Activated CD8-positive, alpha-beta T cell treated with anti-CD3 and anti-CD28 coated beads, Interleukin-2, amount 10 ng/mL, durations not matched to agents 7 days and 5 days (primary cell): Measurements from ENCODE around the gene ZFYVE1. TPM values are rescaled to one million over a fixed set of nuclear protein-coding genes. Genes with fewer than 3 reads are reported as not detected.
"Not testable (repeated sequence)": the region's sequence is repeated elsewhere in the genome, so short reads cannot be mapped to it uniquely, and the experiment has no call there.

Experiments used
- ATAC-seq: fragments of 150-1000 bp; cut with Tn5 transposase; one replicate; pipeline ENCODE4 v1.10.0; 2021; ENCODE audit warnings: moderate library complexity
- CTCF ChIA-PET: fragments of 350-600 bp; sonication (Branson Sonifier 250); formaldehyde crosslinking; loops from one replicate; lab custom pipeline; 2021; ENCODE audit warnings: antibody characterized with exemption; lab: Charles Lee
- POLR2A ChIA-PET: fragments of 350-600 bp; sonication (Branson Sonifier 250); formaldehyde crosslinking; loops from one replicate; lab custom pipeline; 2021; ENCODE audit warnings: antibody characterized with exemption; lab: Charles Lee
- DNase-seq: peaks from one replicate; pipeline ENCODE4 v3.0.0-alpha.2; 2020
- H3K27ac Mint-ChIP-seq: one replicate; pipeline ENCODE4 v1.8.0; 2021; ENCODE audit warnings: mild to moderate bottlenecking, mixed read lengths
- H3K27me3 Mint-ChIP-seq: one replicate; pipeline ENCODE4 v1.8.0; 2021; ENCODE audit warnings: low read depth, mixed read lengths
- H3K36me3 Mint-ChIP-seq: one replicate; pipeline ENCODE4 v1.8.0; 2021; ENCODE audit warnings: low read depth, mixed read lengths
- H3K4me1 Mint-ChIP-seq: one replicate; pipeline ENCODE4 v1.8.0; 2021; ENCODE audit warnings: low read depth, mixed read lengths
- H3K4me3 Mint-ChIP-seq: one replicate; pipeline ENCODE4 v1.8.0; 2021; ENCODE audit warnings: mild to moderate bottlenecking, mixed read lengths
- H3K9me3 Mint-ChIP-seq: one replicate; pipeline ENCODE4 v1.8.0; 2022; ENCODE audit warnings: mixed read lengths; ENCODE audit not compliant: insufficient read depth
- total RNA-seq, 2 experiments: library from RNA; stranded (reverse); gene quantifications; one replicate each; pipeline ENCODE4 v1.2.3, GENCODE V29; 2021

ZFYVE1 gene, protein sequence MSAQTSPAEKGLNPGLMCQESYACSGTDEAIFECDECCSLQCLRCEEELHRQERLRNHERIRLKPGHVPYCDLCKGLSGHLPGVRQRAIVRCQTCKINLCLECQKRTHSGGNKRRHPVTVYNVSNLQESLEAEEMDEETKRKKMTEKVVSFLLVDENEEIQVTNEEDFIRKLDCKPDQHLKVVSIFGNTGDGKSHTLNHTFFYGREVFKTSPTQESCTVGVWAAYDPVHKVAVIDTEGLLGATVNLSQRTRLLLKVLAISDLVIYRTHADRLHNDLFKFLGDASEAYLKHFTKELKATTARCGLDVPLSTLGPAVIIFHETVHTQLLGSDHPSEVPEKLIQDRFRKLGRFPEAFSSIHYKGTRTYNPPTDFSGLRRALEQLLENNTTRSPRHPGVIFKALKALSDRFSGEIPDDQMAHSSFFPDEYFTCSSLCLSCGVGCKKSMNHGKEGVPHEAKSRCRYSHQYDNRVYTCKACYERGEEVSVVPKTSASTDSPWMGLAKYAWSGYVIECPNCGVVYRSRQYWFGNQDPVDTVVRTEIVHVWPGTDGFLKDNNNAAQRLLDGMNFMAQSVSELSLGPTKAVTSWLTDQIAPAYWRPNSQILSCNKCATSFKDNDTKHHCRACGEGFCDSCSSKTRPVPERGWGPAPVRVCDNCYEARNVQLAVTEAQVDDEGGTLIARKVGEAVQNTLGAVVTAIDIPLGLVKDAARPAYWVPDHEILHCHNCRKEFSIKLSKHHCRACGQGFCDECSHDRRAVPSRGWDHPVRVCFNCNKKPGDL
- total RNA-seq = 10 to 100 TPM; 10.5 to 12.7 TPM

DNA sequence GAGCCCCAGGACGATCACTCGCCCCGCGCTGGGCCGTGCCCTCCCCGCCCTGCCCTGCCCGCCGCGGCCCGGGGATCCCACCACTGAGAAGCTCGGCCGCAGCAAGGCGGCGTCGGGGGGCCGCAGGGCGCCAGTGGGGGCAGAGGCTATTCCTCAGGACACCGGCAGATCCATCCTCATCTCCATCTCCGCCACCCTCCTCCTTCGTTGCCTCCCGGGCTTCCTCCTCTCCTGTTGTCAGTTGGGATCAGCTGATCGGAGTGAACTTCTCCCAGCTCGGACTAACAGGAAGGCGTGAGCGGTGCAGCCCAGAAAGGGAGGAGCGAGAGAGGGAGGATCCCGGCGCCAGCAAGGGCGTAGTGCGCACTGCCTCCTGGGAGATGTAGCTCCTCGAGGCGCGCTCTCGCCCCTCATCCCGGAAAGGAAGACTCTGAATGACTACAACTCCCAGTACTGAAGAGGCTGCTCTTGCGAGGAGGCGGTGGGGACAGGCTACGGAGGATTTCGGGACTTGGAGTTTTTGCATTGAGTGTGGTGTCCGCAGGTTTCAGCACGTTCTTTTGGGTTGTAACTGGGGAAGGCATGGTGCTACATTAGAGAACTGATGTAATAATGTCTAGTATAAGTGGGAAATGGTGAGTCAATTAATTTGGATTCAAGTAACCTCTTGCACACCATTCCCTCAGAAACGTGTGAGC, at the start of gene ZFYVE1:
Gene ZFYVE1, minus strand, starts transcription at position 262 of the 698 bp plus-strand sequence. CDS start 2,598 bp downstream, outside the sequence.
- DNase-seq (peak; percentile 95), ATAC-seq (peak; percentile 99)
- POLR2A ChIA-PET = interaction anchor here (1.3 to 1.6 kb wide), 2 partner anchors 13 to 31 kb away, joined by 9 read pairs; partner anchors contain the start of gene RBM25
- peaks cover 15% of the 10 kb centered on the region for H3K36me3 Mint-ChIP-seq
- no peaks in the 10 kb centered on the region for H3K9me3 Mint-ChIP-seq
- peaks cover 34% of the 10 kb centered on the region for H3K4me1 Mint-ChIP-seq
- H3K27ac Mint-ChIP-seq = peak within 1 kb of the TSS; percentile 91
- H3K27me3 Mint-ChIP-seq = no peaks in the 10 kb centered on the region
- peak within 1 kb of the TSS; percentile 94 for H3K4me3 Mint-ChIP-seq
- CTCF ChIA-PET = interaction anchor here (0.6 to 3.6 kb wide), 6 partner anchors 24 to 445 kb away, joined by 3 to 11 read pairs (median 3); partner anchors contain the start of gene RBM25

DNA sequence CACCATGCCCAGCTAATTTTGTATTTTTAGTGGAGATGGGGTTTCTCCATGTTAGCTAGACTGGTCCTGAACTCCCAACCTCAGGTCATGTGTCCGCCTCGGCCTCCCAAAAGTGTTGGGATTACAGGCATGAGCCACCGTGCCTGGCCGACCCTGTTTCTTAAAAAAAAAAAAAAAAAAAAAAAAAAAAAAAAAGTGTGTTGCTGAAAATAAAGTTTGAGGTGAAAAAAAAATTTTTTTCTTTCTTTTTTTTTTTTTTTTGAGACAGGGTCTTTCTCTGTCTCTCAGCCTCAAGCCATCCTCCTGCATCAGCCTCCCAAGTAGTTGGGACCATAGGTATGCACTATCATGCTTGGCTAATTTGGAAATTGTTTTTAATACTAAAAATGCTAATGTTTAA, 42.7 kb upstream of the ZFYVE1 start:
- Mint-ChIP-seq H3K9me3 (no peaks in the 10 kb centered on the region), H3K27me3 (no peaks in the 10 kb centered on the region), H3K27ac (no peak overlapping the region), H3K36me3 (peaks cover 35% of the 10 kb centered on the region), H3K4me3 (no peak overlapping the region), H3K4me1 (peaks cover 5% of the 10 kb centered on the region)
- DNase-seq = no peak
- CTCF ChIA-PET = interaction anchor here (0.7 kb wide), 1 partner anchor 500 kb away, joined by 3 read pairs; the partner anchor contains the start of gene ACOT2
- POLR2A ChIA-PET = interaction anchor here (1.7 kb wide), 1 partner anchor 11 kb away, joined by 8 read pairs; the partner anchor contains the start of gene RBM25
- ATAC-seq = no peak

DNA sequence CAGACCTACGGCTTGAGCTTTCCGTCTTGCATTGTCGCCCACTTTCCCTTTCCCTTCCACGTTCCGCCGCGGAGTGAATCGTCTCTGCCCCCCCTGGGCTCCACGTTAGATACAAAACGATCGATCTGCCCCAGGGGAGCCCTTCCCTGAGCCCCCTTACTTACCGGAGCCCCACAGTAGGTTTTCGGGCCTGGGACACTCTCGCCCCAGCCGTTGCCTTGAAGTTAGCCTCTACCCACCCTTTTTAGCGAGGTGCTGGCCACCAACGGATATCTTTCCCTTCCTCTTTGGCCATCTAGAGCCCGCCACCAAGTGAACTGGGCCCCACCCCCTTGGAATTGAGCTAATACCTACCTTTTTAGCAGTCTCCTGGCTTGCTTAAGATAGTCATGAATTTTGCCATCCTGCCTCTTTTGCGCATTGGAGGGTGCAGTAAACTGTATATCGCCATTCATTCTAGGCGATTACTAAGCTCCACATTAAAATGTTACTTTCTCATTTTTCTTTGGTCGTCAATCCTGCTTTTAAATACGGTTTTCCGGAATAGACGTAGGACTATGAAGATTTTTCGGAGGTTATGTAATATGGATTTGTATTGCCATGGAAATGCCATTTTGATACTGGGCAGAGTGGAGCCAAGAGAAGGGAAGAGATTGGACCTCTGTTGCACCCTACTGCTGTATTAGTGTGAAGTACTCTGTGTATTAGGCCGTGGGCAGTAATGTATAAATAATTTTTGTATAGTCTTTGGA, 32.2 kb upstream of the ZFYVE1 start:
- Mint-ChIP-seq H3K27ac (no peak overlapping the region), H3K4me1 (peaks cover 45% of the 10 kb centered on the region), H3K9me3 (no peaks in the 10 kb centered on the region), H3K27me3 (peaks cover 3% of the 10 kb centered on the region), H3K4me3 (no peak overlapping the region), H3K36me3 (peaks cover 32% of the 10 kb centered on the region)
- DNase-seq (no peak), ATAC-seq (no peak)
- ChIA-PET POLR2A (interaction anchor here (0.6 to 2.2 kb wide), 23 partner anchors 10 to 1889 kb away, joined by 3 to 13 read pairs (median 5); partner anchors contain the start of genes ACOT2, DCAF4, NUMB and PSEN1), CTCF (interaction anchor here (1.0 to 2.1 kb wide), 5 partner anchors 14 to 545 kb away, joined by 3 to 10 read pairs (median 3); partner anchors contain the start of gene ZFYVE1)

DNA sequence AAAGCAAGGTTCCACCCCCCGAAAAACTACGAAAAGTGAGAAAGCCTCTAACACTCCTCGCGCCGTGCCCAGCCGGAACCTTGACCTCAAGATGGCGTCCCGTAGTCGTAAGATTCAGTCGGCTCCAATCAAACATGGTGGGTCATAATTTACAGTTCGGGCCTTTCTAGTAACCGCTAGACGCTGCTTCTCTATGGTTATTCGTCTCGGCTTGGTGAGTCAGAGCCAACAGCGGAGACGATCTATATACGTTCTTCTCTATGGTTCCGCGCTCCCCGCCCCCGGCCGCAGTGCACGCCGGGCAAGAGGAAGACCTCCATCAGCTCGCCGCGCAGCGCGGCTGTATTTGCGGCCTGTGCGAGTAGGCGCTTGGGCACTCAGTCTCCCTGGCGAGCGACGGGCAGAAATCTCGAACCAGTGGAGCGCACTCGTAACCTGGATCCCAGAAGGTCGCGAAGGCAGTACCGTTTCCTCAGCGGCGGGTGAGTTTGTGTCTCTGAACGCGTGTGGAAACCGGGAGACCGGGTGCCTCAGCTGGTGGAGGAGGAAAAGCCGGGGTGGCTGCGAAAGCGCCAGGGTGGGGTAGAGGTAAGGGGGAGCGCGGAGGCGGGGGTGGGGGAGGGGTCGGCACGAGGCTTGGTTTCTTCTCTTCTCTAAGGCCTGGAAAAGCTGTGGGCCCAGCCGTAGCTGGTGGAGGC, 31.5 kb upstream of the ZFYVE1 start, which contains the start of gene RBM25:
Gene RBM25, plus strand, starts transcription at position 311 of the 698 bp plus-strand sequence. CDS start 13,108 bp downstream, outside the sequence.
- ChIA-PET POLR2A (interaction anchor here (0.7 to 2.2 kb wide), 23 partner anchors 8 to 728 kb away, joined by 3 to 13 read pairs (median 4); partner anchors contain the start of genes ACOT2, DCAF4, NUMB and PSEN1), CTCF (interaction anchor here (0.8 to 2.1 kb wide), 8 partner anchors 15 to 544 kb away, joined by 3 to 10 read pairs (median 3); partner anchors contain the start of gene ZFYVE1)
- H3K9me3 Mint-ChIP-seq = no peaks in the 10 kb centered on the region
- H3K27ac Mint-ChIP-seq = no peak within 1 kb of the TSS
- H3K4me1 Mint-ChIP-seq = peaks cover 39% of the 10 kb centered on the region
- peaks cover 26% of the 10 kb centered on the region for H3K36me3 Mint-ChIP-seq
- peaks cover 3% of the 10 kb centered on the region for H3K27me3 Mint-ChIP-seq
- DNase-seq = peak; percentile 98
- peak; percentile 97 for ATAC-seq
- no peak within 1 kb of the TSS for H3K4me3 Mint-ChIP-seq

DNA sequence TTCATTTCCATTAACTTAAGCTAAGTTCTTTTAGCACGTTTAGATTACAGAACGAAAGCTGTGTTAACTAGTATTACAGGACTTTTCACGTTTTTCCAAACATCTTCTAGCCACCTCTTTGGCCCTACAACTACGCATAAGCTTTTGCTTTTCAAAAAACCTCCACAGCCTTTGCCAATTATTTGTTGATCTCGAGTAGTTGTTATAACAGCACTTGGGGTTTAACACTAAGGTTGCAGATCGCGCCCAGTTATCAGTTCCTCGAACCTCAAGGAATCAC, 31.0 kb upstream of the ZFYVE1 start:
- Mint-ChIP-seq H3K27me3 (peaks cover 3% of the 10 kb centered on the region), H3K27ac (no peak overlapping the region), H3K36me3 (peaks cover 26% of the 10 kb centered on the region), H3K9me3 (no peaks in the 10 kb centered on the region), H3K4me3 (no peak overlapping the region), H3K4me1 (peaks cover 38% of the 10 kb centered on the region)
- DNase-seq (no peak), ATAC-seq (no peak)
- ChIA-PET CTCF (interaction anchor here (0.8 to 2.1 kb wide), 4 partner anchors 30 to 544 kb away, joined by 3 to 10 read pairs (median 3); no protein-coding TSS in a partner anchor), POLR2A (interaction anchor here (0.7 to 2.2 kb wide), 20 partner anchors 8 to 696 kb away, joined by 3 to 13 read pairs (median 4); partner anchors contain the start of genes ACOT2, DCAF4, NUMB and PSEN1)

DNA sequence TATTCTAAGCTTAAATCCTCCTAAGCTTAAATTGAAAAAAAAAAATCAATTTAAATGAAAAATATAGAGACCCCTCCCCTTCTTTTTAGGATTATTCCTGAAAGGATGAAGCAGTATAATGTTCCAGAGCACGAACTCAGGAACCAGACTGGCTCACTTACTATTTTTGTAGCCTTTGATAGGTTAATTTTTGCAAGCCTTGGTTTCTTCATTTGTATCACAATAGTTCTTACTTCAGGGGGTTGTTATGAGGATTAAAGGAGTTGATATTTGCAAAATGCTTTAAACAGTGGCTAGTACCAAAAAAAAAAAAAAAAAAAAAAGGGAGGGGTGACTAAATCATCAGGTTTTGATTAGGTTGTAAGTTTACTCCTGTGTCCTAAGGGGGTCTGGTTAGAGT, 28.3 kb upstream of the ZFYVE1 start:
- Mint-ChIP-seq H3K9me3 (no peaks in the 10 kb centered on the region), H3K4me1 (peaks cover 15% of the 10 kb centered on the region), H3K36me3 (peaks cover 8% of the 10 kb centered on the region), H3K4me3 (no peak overlapping the region), H3K27ac (no peak overlapping the region), H3K27me3 (peaks cover 3% of the 10 kb centered on the region)
- ChIA-PET CTCF (no interaction called here), POLR2A (no interaction called here)
- DNase-seq (no peak), ATAC-seq (no peak)

DNA sequence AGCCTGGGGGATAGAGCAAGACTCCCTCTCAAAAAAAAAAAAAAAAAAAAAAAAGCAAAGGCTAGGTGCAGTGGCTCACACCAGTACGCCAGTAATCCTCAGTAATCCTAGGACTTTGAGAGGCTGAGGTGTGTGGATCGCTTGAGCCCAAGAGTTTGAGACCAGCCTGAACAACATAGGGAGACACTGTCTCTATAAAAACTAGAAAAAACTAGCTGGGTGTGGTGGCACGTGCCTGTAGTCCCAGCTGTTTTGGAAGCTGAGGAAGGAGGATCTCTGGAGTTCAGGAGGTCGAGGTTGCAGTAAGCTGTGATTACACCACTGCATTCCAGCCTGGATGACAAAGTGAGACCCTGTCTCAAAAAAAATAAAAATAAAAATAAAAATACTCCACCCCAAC, 22.5 kb upstream of the ZFYVE1 start:
- Mint-ChIP-seq H3K36me3 (no peaks in the 10 kb centered on the region), H3K4me1 (no peaks in the 10 kb centered on the region), H3K4me3 (no peak overlapping the region), H3K9me3 (no peaks in the 10 kb centered on the region), H3K27ac (no peak overlapping the region), H3K27me3 (no peaks in the 10 kb centered on the region)
- ATAC-seq (no peak), DNase-seq (no peak)
- CTCF ChIA-PET = no interaction called here
- POLR2A ChIA-PET = interaction anchor here (1.0 kb wide), 1 partner anchor 8 kb away, joined by 3 read pairs; the partner anchor contains the start of gene RBM25

DNA sequence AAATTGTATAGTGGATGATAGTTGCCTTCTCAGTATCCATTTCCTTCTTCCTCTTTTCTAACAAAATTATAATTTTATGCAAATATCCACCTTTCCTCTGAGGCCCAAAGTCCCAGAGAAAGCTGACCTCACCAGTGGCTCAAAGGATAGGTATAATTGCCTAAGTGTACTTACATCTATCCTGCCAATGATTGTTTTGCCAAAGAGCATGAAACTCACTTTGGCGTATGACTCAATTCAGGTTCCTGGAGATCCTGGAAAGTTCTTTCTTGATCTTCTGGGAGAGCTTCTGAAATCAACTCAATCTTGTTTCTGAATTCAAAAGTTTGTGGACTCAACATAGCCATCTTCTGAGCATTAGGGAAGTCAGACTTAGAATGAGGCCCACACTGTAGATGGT, 20.9 kb upstream of the ZFYVE1 start:
- CTCF ChIA-PET = no interaction called here

DNA sequence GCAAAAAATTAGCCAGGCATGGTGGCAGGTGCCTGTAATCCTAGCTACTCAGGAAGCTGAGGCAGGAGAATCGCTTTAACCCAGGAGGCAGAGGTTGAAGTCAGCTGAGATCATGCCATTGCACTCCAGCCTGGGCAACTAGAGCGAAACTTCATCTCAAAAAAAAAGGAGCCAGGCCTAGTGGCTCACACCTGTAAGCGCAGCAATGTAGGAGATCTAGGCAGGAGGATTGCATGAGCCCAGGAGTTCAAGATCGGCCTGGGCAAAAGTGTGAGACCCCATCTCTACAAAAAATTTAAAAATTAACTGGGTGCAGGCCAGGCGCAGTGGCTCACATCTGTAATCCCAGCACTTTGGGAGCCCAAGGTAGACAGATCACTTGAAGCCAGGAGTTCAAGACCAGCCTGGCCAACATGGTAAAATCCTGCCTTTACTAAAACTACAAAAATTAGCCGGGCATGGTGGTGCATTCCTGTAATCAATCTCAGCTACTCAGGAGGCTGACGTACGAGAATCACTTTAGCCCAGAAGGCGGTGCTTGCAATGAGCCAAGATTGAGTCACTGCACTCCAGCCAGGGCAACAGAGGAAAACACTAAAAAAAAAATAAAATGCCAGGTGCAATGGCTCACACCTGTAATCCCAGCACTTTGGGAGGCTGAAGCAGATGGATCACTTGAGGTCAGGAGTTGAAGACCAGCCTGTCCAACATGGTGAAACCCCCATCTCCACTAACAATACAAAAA, 10.0 kb upstream of the ZFYVE1 start:
- H3K9me3 Mint-ChIP-seq, CTCF ChIA-PET, H3K27me3 Mint-ChIP-seq, H3K27ac Mint-ChIP-seq, POLR2A ChIA-PET, DNase-seq, H3K36me3 Mint-ChIP-seq, H3K4me1 Mint-ChIP-seq, H3K4me3 Mint-ChIP-seq, ATAC-seq: not testable (repeated sequence)

More for the DNA sequence above, 20.9 kb upstream of the ZFYVE1 start:
- Mint-ChIP-seq H3K4me1 (no peaks in the 10 kb centered on the region), H3K36me3 (no peaks in the 10 kb centered on the region), H3K4me3 (no peak overlapping the region), H3K27ac (no peak overlapping the region), H3K27me3 (no peaks in the 10 kb centered on the region), H3K9me3 (no peaks in the 10 kb centered on the region)
- no peak for DNase-seq
- no peak for ATAC-seq
- POLR2A ChIA-PET = interaction anchor here (1.1 kb wide), 1 partner anchor 11 kb away, joined by 4 read pairs; the partner anchor contains the start of gene RBM25
